HG02970 (cell line): ENCODE results near the gene SP1.
"Not testable (repeated sequence)": the region's sequence is repeated elsewhere in the genome, so short reads cannot be mapped to it uniquely, and the experiment has no call there.

Experiments used
- ATAC-seq: cut with Tn5 transposase; IDR thresholded peaks from one replicate; pipeline ENCODE4 v1.9.1; 2021; ENCODE audit warnings: mild to moderate bottlenecking, moderate library complexity, moderate number of reproducible peaks; ENCODE audit not compliant: unreplicated experiment, low FRiP score

The SP1 gene

GRCh38 chr12:53358836-53359419 lies 21.0 kb upstream of the SP1 start:
- ATAC-seq = no peak

DNA sequence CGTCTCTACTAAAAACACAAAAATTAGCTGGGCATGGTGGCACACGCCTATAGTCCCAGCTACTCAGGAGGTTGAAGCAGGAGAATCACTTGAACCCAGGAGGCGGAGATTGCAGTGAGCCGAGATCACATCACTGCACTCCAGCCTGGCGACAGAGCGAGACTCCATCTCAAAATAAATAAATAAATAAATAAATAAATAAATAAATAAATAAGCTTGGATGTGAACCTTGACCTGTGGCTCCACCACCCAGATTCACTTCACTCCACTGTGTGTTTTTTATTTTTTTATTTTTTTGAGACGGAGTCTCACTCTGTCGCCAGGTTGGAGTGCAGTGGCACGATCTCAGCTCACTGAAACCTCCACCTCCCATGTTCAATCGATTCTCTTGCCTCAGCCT lies 18.3 kb upstream of the SP1 start:
- ATAC-seq = not testable (repeated sequence)

DNA sequence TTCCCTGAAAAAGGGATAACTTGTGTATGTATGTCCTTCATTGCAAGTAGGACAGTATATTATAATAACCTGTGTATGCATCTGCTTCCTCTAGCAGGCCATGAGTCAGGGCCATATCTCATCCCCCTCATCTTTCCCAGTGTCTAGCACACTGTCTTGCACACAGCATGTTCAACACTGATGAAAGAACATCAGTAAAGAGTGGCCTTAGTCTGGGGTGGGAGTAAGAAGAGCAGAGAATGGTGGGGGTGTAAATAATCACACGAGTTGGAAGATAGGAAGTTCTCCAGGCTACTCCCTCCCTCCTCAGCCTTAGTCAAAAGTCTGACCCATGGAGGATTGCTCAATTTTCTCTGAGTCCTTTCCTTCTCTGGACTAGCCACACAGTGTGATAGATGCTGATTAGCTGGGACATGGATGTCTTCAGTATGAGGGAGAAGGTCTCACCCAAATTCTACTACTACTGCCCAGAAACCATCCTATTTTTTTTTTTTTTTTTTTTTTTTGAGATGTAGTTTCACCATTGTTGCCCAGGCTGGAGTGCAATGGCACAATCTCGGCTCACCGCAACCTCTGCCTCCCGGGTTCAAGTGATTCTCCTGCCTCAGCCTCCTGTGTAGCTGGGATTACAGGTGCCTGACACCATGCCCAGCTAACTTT lies 14.6 kb upstream of the SP1 start:
- no peak for ATAC-seq

DNA sequence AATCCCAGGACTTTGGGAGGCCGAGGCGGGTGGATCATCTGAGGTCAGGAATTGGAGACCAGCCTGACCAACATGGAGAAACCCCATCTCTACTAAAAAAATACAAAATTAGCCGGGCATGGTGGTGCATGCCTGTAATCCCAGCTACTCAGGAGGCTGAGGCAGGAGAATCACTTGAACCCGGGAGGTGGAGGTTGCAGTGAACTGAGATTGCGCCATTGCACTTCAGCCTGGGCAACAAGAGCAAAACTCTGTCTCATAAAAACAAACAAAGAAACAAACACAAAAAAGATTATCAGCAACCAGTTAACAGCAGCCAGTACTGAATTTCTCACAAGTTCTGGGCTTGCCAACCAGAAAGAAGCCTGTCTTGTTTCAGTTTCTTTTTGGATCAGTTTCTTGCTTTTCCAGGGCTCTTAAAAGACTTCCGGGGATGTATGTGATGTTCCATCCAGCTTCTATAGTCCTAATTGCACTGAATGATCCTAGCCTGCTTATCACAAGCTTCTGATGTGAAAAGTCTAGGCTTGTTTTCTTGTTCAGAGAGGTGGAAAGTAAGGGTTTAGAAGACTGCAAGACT lies 6.3 kb upstream of the SP1 start:
- ATAC-seq = not testable (repeated sequence)

GRCh38 chr12:53374277-53374676 lies 5.7 kb upstream of the SP1 start:
- ATAC-seq = not testable (repeated sequence)

- no peak for ATAC-seq
Measured at GRCh38 chr12:53376747-53377146, 3.2 kb upstream of the SP1 start.

- ATAC-seq = no peak
Measured at GRCh38 chr12:53378222-53378621, 1.8 kb upstream of the SP1 start.

DNA sequence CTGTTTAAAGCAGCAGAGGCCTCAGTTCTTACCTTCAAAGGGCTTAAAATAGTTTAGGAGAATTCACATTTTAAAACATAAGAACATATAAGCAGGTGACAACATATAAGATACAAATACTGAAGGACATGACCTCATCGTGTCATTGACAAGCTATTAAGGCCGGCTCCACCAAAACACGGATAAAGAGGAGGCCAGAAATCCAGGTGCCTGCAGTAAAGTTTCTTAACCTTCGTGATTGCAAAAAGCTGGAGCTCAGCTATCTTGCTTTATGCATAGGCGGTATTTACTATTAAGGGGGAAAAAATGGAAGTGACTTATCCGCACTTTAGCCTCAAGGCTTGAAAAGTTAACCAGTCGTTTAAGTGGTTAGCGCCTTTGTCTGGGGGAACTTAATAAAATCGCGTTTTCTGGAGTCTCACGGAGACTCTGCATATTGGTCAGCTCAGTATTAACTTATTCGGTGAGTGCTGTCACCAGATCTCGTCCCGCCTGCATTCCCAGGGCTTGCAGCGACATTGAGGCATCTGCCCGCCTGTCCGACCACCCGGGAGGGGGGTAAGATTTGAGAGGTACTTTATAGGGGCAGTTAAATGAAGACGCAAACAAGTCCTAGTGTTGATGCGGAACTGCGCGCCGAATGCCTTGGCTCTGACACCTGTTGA lies 1.1 kb upstream of the SP1 start:
- no peak for ATAC-seq

- peak; percentile 78 for ATAC-seq
Measured at GRCh38 chr12:53379389-53380103, 430 bp upstream of the SP1 start.

DNA sequence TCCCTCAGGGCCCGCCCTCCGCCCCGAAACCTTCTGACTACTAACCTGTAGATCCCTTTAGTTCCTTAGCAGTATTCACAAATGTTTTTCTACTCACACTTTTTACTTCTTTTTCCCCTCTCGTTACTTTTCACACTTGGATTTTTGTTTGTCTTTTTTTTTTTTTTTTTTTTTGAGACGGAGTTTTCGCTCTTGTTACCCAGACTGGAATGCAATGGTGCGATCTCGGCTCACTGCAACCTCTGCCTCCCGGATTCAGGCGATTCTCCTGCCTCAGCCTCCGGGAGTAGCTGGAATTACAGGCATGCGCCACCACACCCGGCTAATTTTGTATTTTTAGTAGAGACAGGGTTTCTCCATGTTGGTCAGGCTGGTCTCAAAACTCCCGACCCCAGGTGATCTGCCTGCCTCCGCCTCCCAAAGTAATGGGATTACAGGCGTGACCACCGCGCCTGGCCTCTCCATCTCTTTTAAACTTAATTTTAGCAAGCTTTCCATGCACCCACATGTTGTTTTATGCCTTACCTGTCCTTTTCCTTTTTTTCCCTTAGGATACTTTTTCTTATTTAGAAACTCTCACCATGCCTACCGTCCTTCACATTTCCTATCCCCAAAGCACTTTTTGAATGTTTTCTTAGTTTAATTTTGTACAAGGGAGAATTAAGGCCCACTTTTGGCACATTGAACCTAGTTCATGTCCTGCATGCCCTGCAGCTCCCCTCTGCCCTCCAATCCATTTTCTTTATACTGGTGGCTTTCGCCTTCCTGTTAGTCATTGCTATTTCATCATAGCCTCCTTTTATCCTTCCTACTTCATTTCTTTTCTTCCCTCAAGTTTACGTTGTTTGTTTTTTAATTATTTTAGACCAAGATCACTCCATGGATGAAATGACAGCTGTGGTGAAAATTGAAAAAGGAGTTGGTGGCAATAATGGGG lies 1.1 kb downstream of the SP1 start:
- no peak for ATAC-seq

DNA sequence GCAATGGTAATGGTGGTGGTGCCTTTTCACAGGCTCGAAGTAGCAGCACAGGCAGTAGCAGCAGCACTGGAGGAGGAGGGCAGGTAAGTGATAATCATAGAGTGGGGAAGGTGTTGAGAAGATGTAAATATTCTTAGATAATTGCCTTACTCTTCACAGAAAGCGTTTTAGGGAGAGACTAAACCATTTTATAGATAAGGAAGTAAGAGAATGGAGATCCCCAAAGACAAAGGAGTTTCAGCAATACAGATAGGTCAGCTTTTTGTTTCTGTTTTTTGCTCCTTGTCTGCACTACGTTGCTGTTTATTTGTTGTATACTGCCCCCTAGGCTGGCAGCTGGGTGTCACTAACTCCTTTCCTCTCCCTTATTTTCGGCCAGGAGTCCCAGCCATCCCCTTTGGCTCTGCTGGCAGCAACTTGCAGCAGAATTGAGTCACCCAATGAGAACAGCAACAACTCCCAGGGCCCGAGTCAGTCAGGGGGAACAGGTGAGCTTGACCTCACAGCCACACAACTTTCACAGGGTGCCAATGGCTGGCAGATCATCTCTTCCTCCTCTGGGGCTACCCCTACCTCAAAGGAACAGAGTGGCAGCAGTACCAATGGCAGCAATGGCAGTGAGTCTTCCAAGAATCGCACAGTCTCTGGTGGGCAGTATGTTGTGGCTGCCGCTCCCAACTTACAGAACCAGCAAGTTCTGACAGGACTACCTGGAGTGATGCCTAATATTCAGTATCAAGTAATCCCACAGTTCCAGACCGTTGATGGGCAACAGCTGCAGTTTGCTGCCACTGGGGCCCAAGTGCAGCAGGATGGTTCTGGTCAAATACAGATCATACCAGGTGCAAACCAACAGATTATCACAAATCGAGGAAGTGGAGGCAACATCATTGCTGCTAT lies 2.0 kb downstream of the SP1 start:
- ATAC-seq = no peak

GRCh38 chr12:53383258-53383657 lies 3.3 kb downstream of the SP1 start:
- no peak for ATAC-seq

DNA sequence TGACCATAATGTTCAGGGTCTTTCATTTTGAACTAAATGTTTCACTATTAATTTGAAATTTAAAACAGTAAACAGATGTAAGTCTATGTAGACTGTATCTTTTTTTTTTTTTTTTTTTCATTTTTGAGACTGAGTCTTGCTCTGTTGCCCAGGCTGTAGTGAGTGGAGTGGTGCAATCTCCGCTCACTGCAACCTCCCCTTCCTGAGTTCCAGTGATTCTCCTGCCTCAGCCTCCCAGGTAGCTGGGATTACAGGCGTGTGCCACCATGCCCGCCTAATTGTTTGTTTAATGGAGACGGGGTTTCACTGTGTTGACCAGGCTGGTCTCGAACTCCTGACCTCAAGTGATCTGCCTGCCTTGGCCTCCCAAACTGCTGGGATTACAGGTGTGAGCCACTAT lies 6.4 kb downstream of the SP1 start:
- not testable (repeated sequence) for ATAC-seq

DNA sequence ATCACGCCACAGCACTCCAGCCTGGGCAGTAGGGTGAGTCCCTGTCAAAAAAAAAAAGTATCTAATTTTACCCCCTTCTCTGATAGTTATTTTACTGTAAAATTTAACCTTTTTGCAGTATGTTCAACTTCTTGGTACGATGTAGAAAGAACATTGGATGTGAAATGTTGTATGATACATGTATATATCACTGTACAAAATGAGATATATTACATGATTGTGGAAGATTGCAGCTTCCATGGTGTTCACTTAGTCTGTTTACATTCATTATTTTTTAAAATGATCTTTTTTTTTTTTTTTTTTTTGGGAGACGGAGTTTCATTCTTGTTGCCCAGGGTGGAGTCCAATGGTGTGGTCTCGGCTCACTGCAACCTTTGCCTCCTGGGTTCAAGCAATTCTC lies 9.0 kb downstream of the SP1 start:
- ATAC-seq = no peak

DNA sequence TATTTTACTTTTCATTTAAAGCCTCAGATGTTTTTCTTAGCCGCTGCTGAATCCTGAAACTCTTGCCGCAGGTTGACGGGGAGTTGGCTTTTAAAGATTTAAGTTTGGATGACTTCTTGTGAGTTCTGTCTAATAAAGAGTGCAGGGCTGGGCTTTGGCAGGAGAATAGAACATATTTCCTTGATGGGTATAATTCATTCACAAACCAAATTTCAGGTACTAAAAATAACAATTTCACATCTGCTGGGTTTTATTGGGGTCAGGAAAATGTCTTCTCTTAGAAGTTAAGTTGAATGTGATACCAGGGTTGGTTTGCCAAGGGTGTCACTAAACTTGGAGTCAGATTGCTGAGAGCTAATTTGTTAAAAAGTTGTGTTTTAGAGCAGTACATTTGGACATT lies 9.7 kb downstream of the SP1 start:
- no peak for ATAC-seq

- no peak for ATAC-seq
Measured at GRCh38 chr12:53391724-53392123, 11.7 kb downstream of the SP1 start.

DNA sequence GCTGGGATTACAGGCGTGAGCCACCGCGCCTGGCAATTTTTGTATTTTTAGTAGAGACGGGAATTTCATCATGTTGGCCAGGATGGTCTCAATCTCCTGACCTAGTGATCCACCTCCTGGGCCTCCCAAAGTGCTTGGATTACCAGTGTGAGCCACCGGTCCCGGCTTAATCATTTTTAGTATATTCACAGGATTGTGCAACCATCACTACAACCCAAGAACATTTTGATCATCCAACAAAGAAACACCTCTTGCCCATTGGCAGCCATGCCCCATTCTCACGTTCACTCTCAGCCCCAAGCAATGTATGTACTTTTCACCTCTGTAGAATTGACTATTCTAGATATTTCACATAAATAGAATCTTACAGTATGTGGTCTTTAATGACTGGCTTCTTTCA lies 19.9 kb downstream of the SP1 start:
- ATAC-seq = no peak

DNA sequence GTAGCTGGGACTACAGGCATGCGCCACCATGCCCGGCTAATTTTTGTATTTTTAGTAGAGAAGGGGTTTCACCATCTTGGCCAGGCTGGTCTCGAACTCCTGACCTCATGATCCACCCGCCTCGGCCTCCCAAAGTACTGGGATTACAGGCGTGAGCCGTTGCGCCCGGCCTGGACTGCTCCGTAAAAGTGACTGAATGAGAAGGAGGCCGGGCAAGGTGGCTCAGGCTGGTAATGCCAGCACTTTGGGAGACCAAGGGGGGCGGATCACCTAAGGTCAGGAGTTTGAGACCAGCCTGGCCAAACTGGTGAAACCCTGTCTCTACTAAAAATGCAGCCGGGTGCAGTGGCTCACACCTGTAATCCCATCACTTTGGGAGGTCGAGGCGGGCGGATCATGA lies 22.4 kb downstream of the SP1 start:
- not testable (repeated sequence) for ATAC-seq

DNA sequence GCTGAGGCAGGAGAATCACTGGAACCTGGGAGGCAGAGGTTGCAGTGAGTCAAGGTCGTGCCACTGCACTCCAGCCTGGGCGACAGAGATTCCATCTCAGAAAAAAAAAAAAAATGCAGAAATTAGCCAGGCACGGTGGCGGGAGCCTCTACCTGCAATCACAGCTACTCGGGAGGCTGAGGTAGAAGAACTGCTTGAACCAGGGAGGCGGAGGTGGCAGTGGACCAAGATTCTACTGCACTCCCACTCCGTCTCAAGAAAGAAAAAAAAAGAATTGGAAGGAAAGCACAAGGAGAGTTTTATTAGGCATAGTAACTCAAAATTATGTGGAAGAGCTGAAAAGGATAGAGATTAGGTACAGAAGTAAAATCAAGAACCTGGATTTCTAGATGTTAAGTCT lies 22.9 kb downstream of the SP1 start:
- ATAC-seq = no peak
